Stimulated activated CD4-positive, alpha-beta T cell treated with anti-CD3 and anti-CD28 coated beads, Interleukin-4, amount 100 ng/mL, for 4 hours (primary cell): Measurements from ENCODE around the gene DDX55.

Source experiments
- DNase-seq, 2 experiments: peaks; one replicate each; pipeline ENCODE4 v3.0.0-alpha.2; 2020

The DDX55 gene

GRCh38 chr12:123614110-123614509 is 12.2 kb downstream of the DDX55 start:
- no peak for DNase-seq

DNA sequence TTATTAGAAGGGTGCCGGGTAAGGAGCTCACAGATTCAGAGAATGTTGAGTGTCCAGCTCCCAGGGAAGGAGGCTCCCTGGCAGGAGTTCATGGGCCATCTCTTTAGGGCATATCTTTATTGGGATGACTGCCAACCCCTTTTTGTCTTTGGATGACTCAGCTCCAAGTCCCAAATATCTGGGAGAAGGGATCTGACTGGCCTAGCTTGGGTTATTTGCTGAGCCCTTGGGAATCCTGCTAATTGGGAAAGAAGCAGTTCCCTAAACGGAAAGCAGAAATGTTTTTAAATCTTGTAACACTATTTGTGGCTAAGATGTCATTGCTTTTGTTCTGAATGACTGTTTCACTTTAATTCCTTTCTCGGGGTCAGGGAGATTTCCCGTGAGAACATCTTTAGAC is 12.6 kb downstream of the DDX55 start:
- no peak for DNase-seq

GRCh38 chr12:123617144-123617543 is 15.2 kb downstream of the DDX55 start:
- DNase-seq: no peak

DNA sequence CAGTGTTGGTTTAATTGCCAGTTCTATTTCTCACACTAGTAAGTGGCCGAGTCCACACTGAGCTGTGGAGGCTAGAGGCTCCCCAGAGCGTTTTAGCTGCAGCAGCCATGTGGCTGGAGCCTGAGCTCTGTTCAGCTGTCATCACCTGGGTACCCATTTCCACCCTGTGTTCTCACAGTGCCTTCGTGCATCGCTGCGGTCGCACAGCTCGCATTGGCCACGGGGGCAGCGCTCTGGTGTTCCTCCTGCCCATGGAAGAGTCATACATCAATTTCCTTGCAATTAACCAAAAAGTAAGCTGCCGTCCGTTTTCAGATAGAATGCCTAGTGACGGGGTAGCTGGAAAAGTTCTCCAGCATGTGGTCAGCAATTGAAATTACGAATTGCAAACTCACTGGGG is 15.7 kb downstream of the DDX55 start:
- DNase-seq: no peak

GRCh38 chr12:123621101-123621500 is 19.2 kb downstream of the DDX55 start:
- no peak for DNase-seq

- DNase-seq: no peak
These were observed 20.0 kb downstream of the DDX55 start for GRCh38 chr12:123621619-123622530.

- peak; percentile 92 to 96 for DNase-seq
These were observed 31.7 kb downstream of the DDX55 start, which contains the start of the genes EIF2B1 and GTF2H3 for GRCh38 chr12:123633379-123634141. Gene EIF2B1 (minus strand): TSS chr12:123633686. CDS start chr12:123633557, 129 bp downstream. Gene GTF2H3 (plus strand): TSS chr12:123633829. CDS start chr12:123633860, 31 bp downstream.

DNA sequence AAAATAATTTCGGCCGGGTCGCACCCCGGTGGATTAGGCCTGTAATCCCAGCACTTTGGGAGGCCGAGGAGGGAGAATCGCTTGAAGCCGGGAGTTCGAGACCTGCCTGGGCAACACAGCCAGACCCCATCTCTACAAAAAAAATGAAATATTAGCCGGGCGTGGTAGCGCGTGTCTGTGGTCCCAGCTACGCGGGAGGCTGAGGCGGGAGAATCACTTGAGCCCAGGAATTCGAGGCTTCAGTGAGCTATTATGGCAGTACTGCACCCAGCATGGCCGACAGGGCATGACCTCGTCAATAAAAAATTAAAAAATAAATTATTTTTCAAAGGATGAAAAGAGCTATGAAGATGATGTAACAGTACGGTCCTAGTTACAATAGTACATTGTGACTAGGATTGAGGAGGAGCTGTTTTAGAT is 32.3 kb downstream of the DDX55 start:
- peak in 1 of 2 experiments; percentile 5 for DNase-seq

DNA sequence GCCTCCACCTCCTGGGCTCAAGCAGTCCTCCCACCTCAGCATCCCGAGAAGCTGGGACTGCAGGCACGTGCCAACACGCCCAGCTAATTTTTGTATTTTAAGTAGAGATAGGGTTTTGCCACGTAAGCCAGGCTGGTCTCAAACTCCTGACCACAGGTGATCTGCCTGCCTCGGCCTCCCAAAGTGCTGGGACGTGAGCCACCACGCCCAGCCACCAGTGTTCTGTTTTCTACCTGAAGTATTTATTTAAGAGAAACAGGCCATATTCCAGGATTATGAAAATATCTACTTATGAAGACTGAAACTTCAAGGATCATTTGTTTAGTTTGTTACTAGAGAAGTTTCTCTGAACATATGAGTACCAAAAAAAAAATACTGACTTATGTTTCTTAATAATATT is 42.0 kb downstream of the DDX55 start:
- DNase-seq: no peak

DNA sequence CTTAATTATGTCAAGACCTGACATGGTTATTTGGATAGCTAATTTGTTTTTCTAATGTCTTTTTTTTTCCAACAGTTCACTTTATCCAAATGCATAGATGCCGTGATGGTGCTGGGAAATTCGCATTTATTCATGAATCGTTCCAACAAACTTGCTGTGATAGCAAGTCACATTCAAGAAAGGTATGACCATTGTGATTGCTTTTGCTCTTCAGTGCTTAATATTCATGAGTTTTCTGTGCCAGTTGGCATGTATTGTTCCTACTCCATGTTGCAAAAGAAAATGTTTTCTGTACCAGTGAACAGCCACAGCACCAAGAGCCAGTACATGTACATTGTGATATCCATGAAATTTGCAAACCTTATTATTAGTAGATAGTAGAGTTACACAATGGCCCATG is 43.5 kb downstream of the DDX55 start:
- DNase-seq: no peak

GRCh38 chr12:123645878-123646277 is 44.0 kb downstream of the DDX55 start:
- DNase-seq: no peak

- DNase-seq: no peak
These were observed 46.5 kb downstream of the DDX55 start for GRCh38 chr12:123648401-123648800.

DNA sequence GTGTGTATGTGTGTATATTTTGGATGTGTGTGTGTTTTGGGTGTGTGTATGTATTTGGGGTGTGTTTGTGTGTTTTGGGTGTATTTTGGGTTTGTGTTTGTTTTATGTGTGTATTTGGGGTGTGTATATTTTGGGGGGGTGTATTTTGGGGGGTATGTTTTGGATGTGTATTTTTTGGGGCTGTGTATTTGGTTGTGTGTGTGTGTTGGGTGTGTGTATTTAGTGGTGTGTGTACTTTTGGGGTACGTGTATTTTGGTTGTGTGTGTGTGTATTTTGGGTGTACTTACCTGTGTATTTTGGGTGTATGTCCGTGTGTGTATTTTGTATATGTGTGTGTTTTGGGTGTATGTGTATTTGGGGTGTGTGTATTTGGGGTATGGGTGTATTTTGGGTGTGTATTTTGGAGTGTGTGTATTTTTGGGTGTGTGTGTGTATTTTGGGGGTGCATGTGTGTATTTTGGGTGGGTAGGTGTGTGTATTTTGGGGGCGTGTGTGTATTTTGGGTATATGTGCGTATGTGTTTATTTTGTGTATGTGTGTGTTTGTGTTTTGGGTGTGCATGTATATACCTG is 52.3 kb downstream of the DDX55 start:
- no peak for DNase-seq

DNA sequence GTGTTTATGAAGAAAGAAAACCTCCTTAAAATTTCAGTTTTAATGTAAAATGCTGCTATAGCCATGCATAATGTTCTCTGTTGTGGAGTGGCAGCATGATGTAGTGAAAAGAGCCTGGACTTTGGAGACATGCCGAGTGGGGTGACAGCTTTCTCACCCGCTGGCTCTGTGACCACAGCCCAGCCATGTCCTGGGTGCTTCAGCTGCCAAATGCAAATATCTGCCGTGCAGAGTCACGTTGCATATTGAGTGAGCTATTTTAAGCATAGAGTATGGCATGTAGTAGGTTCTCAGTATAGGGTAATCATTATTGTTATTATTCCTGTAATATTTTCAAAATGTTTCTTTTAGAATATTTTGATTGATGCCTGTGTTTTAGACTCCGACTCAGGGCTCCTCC is 53.5 kb downstream of the DDX55 start:
- no peak for DNase-seq

DNA sequence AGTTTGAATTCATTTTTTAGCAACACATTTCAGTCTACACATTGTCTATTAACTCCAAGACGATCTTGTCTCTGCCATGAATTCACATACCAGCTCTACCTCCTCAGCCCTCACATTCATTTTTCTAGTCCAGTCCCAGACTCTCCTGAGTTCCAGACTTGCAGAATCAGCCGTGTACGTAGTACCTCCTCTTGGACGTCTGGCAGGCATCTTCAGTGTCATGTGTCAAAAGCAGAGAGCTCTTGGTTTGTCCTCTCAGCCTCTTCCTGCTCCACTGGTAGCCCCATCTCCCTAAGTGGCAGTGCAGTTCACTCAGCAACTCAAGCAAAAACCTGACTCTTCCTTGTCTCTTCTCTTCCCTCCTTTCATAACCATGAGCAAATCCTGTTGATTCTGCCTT is 54.5 kb downstream of the DDX55 start:
- no peak for DNase-seq

DNA sequence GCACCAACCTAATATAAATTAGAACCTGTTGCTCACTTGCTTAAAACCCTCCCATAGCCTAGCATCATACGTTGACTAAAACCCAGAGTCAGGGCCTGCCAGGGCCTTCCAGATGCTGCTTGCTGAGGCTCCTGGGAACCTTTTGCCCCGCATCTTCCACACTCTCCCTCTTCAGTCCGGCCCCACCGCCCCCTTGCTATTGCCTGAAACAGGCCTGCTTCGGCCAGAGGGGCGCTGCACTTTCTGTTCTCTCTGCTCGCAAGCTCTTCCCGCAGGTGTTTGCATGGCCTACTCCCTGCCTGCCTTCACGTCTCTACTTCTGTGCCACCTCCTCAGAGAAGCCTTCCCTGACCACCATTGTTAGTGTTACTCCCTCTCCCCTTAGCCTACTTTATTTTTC is 55.3 kb downstream of the DDX55 start:
- no peak for DNase-seq

GRCh38 chr12:123659996-123660727 is 58.3 kb downstream of the DDX55 start:
- no peak for DNase-seq

DNA sequence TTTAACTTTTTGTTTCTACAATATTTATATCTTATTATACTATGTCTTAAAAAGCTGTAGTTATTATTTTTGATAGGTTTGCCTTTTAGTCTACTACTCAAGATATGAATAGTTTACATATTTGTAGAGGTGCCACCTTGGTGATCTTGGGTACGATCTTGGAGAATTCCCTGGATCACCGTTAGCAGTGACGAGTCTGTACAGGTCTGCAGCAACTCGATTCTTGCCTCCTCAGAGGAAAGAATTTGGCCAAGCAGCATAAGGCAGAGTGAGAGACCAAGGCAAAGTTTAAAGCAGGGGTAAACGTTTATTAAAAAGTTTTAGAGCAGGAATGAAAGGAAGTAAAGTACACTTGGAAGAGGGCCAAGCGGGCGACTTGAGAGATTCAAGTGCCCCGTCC is 65.9 kb downstream of the DDX55 start:
- no peak for DNase-seq
